HTR-8/SVneo (cell line): ENCODE data around the gene CASP8AP2.
"Not testable (repeated sequence)": the region's sequence is repeated elsewhere in the genome, so short reads cannot be mapped to it uniquely, and the experiment has no call there.

Source experiments
- DNase-seq: peaks from one replicate; pipeline ENCODE4 v3.0.0; 2011; ENCODE audit warnings: low spot score, mixed read lengths; ENCODE audit not compliant: insufficient read length
- FAIRE-seq: peaks from 2 replicates; lab custom pipeline; 2011; peaks lifted over from hg19 to GRCh38; lab: Jason Lieb, UNC

Gene CASP8AP2

DNA sequence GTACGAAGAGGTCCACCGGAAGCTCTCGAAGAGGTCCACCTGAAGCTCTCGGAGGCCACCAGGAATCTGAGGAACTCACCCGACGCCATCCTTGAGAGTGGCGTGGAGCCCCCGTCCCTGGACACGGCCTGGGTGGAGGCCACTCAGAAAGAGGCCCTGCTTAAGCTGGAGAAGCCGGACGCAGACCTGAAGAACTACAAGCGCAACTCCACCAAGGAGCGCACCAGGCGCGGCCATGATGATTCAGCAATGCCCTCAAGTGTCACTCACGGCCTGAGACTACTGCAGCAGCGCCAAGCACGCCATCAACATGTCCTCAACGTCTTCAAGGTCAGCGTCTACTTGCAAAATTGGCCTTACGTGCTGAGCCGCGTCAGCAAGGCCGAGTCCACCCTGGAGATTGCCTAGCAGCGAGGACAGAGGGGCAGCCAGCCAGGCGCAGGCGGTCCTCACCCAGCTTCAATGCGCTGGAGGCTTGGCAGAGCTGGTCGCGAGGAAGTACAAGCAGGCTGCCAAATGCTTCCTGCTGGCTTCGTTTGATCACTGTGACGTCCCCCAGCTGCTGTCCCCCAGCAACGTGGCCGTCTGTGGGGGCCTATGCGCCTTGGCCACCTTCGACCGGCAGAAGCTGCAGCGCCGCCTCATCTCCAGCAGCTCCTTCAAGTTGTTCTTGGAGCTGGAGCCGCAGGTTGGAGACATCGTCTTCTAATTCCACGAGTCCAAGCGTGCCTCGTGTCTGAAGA is 56.9 kb downstream of the CASP8AP2 start:
- no peak for DNase-seq
- FAIRE-seq: peak; percentile 33

DNA sequence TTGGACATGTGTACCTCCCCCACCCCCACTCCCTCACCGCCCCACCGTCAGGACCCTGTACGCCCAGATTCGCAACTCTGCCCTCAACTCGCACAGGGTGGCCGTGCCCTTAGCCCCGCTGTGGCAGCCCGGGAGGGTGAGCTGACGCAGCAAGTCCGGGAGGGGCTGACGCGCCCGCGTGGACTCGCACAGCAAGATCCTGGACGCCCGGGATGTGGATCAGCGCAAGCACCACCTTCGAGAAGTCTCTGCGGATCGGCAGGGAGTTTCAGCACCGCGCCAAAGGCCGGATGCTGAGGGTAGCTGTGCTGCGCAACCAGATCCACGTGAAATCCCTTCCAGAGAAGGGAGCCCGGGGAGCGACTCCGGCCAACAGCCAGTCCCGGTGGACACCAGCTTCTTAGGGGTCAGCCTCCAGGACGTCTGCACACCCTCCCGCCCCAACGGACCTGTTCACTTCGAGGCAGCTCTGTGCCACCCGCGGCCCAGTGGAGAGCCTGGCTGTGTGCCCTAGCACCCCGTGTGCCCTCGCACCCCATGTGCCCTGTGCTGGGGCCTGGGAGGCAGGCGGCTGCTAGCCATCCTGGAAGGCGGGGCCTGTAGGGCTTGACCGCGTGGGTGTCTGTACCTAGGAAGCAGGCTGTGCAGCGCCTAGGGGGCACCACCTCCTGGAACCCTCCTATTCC is 57.9 kb downstream of the CASP8AP2 start:
- DNase-seq (no peak), FAIRE-seq (no peak)

DNA sequence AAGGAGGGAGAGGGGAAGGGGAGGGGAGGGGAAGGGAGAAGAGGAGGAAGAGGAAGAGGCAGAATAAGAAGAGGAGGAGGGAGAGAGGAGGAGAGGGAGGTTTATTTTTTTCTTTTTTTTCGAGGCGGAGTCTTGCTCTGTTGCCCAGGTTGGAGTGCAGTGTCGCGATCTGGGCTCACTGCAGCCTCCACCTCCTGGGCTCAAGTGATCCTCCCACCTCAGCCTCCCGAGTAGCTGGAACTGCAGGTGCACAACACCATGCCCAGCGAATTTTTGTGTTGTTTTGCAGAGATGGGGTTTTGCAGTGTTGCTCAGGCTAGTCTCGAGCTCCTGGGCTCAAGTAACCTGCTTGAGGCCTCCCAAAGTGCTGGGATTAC is 58.4 kb downstream of the CASP8AP2 start:
- no peak for DNase-seq
- FAIRE-seq: no peak

DNA sequence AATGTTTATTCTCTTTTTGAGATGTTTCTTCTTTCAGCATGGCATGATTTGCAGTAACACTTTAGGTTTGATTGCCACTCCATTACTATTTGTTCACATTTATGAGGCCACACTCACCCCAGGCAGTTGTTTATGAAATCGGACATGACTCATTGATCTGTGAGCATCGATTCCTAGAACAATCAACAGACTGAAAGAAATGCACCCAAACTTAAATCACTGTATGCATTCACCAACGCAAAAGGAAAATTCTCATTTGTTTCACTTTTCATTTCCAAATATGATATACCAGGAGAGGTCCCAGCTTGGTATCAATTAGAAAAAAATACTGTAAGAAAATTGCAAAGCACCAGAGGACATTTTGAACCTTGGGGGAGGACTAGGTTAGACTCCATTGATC is 59.2 kb downstream of the CASP8AP2 start:
- FAIRE-seq: no peak
- no peak for DNase-seq

DNA sequence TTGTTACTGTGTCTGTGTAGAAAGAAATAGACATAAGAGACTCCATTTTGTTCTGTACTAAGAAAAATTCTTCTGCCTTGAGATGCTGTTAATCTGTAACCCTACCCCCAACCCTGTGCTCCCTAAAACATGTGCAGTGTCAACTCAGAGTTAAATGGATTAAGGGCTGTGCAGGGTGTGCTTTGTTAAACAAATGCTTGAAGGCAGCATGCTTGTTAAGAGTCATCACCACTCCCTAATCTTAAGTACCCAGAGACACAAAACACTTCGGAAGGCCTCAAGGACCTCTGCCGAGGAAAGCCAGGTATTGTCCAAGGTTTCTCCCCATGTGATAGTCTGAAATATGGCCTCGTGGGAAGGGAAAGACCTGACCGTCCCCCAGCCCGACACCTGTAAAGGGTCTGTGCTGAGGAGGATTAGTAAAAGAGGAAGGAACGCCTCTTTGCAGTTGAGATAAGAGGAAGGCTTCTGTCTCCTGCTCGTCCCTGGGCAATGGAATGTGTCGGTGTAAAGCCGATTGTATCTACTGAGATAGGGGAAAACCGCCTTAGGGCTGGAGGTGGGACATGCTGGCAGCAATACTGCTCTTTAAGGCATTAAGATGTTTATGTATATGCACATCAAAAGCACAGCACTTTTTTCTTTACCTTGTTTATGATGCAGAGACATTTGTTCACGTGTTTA is 61.3 kb downstream of the CASP8AP2 start:
- not testable (repeated sequence) for DNase-seq

DNA sequence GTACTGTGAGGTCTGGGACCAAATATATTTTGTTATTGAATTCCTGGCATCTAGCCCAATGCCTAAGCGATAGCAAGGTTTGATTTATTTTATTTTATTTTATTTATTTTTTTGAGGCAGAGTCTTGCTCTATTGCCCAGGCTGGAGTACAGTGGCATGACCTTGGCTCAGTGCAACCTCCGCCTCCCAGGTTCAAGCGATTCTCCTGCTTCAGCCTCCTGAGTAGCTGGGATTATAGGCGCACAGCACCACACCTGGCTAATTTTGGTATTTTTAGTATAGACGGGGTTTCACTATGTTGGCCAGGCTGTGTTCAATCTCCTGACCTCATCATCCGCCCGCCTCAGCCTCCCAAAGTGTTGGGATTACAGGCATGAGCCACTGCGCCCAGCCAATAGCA is 62.9 kb downstream of the CASP8AP2 start:
- DNase-seq, FAIRE-seq: not testable (repeated sequence)

More for the DNA sequence above, 61.3 kb downstream of the CASP8AP2 start:
- FAIRE-seq: not testable (repeated sequence)

DNA sequence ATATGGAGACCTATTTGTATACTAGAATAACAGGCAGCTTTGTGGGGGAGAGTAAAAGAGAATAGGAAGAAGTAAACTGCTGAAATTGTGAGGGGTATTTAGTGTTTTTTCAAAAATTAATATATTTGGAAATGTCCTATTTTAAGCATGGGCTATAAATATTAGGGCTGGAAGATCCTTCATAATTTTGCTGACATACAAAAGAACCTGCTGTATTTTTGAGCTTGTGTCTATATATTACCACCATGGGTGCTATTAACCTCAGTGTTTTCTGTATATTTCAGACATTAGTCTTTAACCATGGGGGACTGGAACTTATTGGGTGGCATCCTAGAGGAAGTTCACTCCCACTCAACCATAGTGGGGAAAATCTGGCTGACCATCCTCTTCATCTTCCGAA is 64.5 kb downstream of the CASP8AP2 start, which contains the start of gene GJA10:
Gene GJA10, plus strand, starts transcription at position 301 of the 400 bp plus-strand sequence. Its CDS starts 0 bp downstream, at position 301.
- FAIRE-seq: no peak
- DNase-seq: no peak

DNA sequence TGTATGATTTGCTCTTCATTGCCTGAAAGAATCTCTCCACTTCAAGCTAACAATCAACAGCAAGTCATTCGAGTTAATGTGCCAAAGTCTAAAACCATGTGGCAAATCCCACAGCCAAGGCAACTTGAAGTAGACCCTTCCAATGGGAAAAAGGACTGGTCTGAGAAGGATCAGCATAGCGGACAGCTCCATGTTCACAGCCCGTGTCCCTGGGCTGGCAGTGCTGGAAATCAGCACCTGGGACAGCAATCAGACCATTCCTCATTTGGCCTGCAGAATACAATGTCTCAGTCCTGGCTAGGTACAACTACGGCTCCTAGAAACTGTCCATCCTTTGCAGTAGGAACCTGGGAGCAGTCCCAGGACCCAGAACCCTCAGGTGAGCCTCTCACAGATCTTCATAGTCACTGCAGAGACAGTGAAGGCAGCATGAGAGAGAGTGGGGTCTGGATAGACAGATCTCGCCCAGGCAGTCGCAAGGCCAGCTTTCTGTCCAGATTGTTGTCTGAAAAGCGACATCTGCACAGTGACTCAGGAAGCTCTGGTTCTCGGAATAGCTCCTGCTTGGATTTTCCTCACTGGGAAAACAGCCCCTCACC is 65.7 kb downstream of the CASP8AP2 start:
- FAIRE-seq (peak; percentile 4), DNase-seq (peak; percentile 53)

DNA sequence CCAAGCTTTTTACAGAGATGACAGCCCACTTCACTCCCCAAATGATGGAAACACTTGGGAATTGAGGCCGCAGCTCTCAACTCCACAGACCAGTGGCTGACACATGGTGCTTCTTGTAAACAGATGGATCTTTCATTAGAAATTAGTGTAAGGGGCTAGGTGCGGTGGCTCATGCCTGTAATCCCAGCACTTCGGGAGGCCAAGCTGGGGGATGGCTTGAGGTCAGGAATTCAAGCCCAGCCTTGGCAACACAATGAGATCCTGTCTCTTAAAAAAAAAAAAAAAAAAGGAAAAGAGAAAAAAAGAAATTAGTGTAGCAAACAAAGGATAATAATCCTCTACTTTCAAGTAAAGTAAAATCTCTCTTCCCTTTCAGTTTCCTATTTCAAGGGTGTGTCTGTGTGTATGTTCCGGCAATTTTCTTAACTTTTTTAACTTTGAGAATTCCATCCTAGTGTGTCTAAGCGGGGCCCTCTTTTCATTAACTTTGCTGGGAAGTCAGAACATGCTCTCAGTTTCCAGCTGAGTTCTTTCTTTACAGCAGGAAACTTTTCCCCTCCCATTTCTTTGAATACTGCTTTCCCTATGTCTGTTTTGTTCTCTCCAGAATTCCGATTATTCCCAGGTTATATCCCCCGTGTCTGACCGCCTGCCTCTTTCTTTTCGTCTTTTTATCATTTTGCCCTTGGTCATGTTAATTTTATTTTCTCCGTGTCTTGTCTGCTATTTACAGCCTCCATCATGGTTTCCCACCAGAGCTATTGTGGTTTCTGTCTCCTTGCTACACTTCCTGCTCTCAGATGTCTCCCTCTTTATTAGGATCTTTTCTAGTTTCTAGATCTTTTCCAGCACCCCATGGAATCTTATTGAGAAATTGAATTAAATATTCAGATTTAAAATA is 80.6 kb downstream of the CASP8AP2 start:
- DNase-seq: not testable (repeated sequence)
- FAIRE-seq: peak; percentile 72

DNA sequence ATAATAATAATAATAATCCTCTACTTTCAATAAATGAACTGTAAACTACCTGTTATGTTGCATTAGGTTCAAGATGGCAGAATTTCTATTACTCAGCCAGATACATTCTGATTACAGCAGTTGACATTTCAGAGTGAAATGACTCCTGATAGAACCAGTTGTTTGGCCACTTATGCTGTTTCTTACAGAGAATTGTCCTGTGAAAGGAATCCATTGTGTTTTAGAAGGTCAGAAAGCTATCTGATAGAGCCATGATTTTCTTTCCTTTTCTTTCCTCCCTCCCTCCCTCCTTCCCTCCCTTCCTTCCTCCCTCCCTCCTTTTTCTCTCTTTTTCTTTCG is 81.2 kb downstream of the CASP8AP2 start:
- FAIRE-seq (no peak), DNase-seq (no peak)

DNA sequence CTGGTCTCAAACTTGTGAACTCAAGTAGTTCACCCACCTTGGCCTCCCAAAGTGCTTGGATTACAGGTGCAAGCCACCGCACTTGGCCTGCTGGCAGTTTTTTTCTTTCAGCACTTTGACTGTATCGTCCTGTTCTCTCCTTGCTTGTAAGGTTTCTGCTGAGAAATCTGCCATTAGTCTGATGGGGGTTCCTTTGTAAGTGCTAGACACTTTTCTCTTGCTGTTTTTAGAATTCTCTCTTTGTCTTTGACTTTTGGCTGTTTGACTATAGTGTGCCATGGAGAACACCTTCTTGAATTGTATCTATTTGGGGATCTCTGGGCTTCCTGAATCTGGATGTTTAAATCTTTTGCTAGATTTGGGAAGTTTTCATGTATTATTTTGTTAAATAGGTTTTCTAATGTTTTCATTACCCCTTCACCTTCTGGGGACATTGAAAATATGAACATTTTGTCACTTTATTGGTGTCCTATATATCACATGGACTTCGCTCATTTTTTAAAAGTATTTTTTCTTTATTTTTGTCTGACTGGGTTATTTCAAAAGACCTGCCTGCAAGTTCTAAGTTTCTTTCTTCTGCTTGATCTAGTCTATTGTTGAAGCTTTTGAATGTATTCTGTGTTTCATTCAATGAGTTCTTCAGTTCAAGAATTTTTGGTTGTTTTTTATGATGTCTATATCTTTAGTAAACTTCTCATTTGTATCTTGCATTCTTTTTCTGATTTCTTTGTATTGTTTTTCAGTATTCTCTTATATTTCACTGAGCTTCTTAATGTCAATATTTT is 86.6 kb downstream of the CASP8AP2 start:
- FAIRE-seq (no peak), DNase-seq (no peak)

DNA sequence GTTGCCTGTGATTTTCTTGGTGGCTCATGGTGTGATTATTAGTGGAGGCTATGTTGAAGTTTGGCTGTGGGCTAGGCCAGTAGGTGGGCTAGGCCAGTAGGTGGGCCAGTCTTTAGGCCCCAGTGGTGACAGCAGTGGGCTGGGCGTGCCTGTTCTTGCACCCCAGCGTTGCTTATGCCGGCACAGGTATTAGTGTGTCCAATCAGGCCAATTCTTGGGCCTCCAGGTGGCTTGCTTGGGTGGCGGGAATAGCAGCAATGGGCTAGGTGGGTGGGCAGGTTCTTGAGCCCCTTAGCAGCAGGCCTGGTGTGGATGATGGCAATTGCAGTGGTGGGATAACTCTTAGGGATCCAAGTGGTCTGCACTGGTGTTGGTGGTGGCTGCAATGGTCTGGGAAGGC is 87.5 kb downstream of the CASP8AP2 start:
- FAIRE-seq: peak; percentile 31
- DNase-seq: no peak

DNA sequence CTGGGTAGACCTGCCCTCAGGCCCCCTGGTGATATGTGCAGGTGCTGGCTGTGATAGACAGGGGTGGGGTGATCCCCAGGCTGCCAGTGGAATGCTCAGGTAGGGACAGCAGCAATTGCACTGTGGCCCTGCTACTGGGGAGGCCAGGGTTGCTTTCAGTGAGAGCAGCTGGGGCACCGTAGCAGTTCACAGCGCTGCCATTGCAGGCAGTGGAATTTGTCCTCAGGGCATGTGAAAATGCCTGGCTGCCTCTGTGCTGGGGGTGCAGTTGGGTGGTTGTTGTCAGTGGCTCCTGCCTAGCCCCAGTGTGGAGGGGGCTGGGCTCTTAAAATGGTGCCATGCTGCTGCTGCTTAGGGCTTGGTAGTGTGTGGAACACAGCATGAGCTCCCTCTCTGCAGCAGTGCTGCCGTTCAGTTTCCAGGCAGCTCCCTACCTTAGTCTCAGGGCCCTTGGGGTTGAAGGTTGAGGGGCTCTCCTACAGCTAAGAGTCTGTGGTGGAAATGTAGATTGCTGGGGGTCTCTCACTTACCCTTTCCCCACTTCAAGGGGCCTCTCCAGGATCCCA is 88.2 kb downstream of the CASP8AP2 start:
- FAIRE-seq (no peak), DNase-seq (no peak)
